ENCODE data around the gene TMIGD2. TPM values are rescaled to one million over a fixed set of nuclear protein-coding genes. Genes with fewer than 3 reads are reported as not detected.
A peak's percentile ranks its signal among the peaks of the same experiment; 100 is the strongest.

TMIGD2 gene
- total RNA-seq, 6 experiments from 2014 or later, result 0.24 to 0.32 TPM; not detected in 4

GRCh38 chr19:4318460-4318859 is 16.3 kb upstream of the TMIGD2 start:
- H3K9me3 ChIP-seq, result no peaks in the 10 kb centered on the region
- no peak overlapping the region for H3K4me3 ChIP-seq
- TF ChIP-seq POLR2A (IDR thresholded peaks at IDR 0.05) (no peak), CTCF (IDR thresholded peaks at IDR 0.05) (no peak)
- intact Hi-C loops (cut with DNase I), result no loop called here
- DNase-seq (no peak), ATAC-seq (no peak)
- H3K36me3 ChIP-seq, result no peaks in the 10 kb centered on the region
- H3K4me1 ChIP-seq, result no peaks in the 10 kb centered on the region
- H3K27me3 ChIP-seq, result no peaks in the 10 kb centered on the region
- no peak overlapping the region for H3K27ac ChIP-seq
- 93% methylated on average over 4 of the region's 7 CpGs for WGBS (ENCODE audit: insufficient coverage, low coverage, low lambda C conversion rate, missing lambda C conversion rate)

- 97% methylated on average over 7 of the region's 9 CpGs for WGBS (ENCODE audit: insufficient coverage, low coverage, low lambda C conversion rate, missing lambda C conversion rate)
- TF ChIP-seq CTCF (IDR thresholded peaks at IDR 0.05) (no peak), POLR2A (IDR thresholded peaks at IDR 0.05) (no peak)
- ATAC-seq, result no peak
Observed at GRCh38 chr19:4316956-4317355, 14.8 kb upstream of the TMIGD2 start.

GRCh38 chr19:4313847-4314490 is 11.8 kb upstream of the TMIGD2 start:
- TF ChIP-seq CTCF (IDR thresholded peaks at IDR 0.05), result peak in 1 of 4 donors; percentile 12
- no peak for TF ChIP-seq POLR2A (IDR thresholded peaks at IDR 0.05)
- H3K27me3 ChIP-seq, result no peaks in the 10 kb centered on the region
- 16% methylated on average over 9 of the region's 12 CpGs for WGBS (ENCODE audit: insufficient coverage, low coverage, low lambda C conversion rate, missing lambda C conversion rate)
- DNase-seq (peak in 1 of 3 donors; percentile 64), ATAC-seq (peak; percentile 70 to 94 (median 84))
- H3K9me3 ChIP-seq, result no peaks in the 10 kb centered on the region
- H3K4me1 ChIP-seq, result no peaks in the 10 kb centered on the region
- H3K27ac ChIP-seq, result no peak overlapping the region
- peak overlapping the region in 2 of 3 donors; percentile 18 to 24 for H3K4me3 ChIP-seq
- H3K36me3 ChIP-seq, result no peaks in the 10 kb centered on the region
- intact Hi-C loops (cut with DNase I), result no loop called here

More at GRCh38 chr19:4316956-4317355, 14.8 kb upstream of the TMIGD2 start:
- H3K4me1 ChIP-seq, result no peaks in the 10 kb centered on the region
- H3K9me3 ChIP-seq, result no peaks in the 10 kb centered on the region
- H3K36me3 ChIP-seq, result no peaks in the 10 kb centered on the region
- H3K27ac ChIP-seq, result no peak overlapping the region
- intact Hi-C loops (cut with DNase I), result no loop called here
- DNase-seq, result no peak
- H3K4me3 ChIP-seq, result no peak overlapping the region
- H3K27me3 ChIP-seq, result no peaks in the 10 kb centered on the region

- no peaks in the 10 kb centered on the region for H3K36me3 ChIP-seq
- ATAC-seq (peak in 2 of 4 donors; percentile 8 to 11), DNase-seq (no peak)
- H3K4me3 ChIP-seq, result no peak overlapping the region
- H3K4me1 ChIP-seq, result no peaks in the 10 kb centered on the region
- intact Hi-C loops (cut with DNase I), result no loop called here
- 70% methylated on average over 2 of the region's 22 CpGs for WGBS (ENCODE audit: insufficient coverage, low coverage, low lambda C conversion rate, missing lambda C conversion rate)
- no peak for TF ChIP-seq CTCF (IDR thresholded peaks at IDR 0.05)
- no peak for TF ChIP-seq POLR2A (IDR thresholded peaks at IDR 0.05)
- no peaks in the 10 kb centered on the region for H3K9me3 ChIP-seq
- no peak overlapping the region for H3K27ac ChIP-seq
- H3K27me3 ChIP-seq, result no peaks in the 10 kb centered on the region
Observed at GRCh38 chr19:4310247-4311121, 8.3 kb upstream of the TMIGD2 start.

All from right lobe of liver (tissue), 6 donors.